ENCODE data around the gene SPTBN2. TPM values are rescaled to one million over a fixed set of nuclear protein-coding genes. Genes with fewer than 3 reads are reported as not detected.

Gene SPTBN2
- total RNA-seq: 100 to 1,000 TPM; 435 to 663 (median 597) TPM

DNA sequence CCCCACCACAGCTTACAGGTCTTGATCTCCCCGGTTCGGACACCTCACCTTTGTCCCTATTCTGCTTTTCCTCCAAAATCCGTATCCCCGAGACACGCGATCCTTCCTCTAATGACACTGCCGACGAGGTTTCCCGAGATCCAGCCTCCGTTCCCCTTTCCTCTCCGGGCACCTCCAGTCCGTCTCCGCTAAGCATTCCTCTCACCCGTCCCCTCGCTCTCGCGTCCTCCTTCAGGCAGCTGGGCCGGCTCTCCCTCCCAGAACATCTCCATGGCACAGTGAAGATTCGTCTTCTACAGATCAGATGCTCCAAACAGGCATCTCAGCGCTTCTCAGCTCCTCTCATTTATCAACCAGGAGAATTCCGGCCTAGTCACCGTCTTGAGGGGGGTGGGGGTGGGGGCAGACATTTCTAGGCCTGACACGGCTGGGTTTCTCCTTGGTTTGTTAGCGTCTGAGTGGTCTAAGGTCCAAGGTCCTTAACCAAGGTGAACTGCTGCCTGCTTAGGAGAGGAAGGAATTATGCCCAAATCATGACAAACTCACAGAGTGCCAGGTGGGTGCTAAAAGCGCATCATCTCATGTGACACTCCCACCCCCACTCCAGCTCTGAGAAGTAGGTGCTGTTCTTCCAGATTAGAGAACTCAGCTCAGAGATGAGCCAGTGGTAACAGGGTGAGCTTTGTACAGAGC, at the start of gene SPTBN2:
Gene SPTBN2, minus strand, starts transcription at position 524 of the 693 bp plus-strand sequence. CDS start 7,976 bp downstream, outside the sequence.
- TF ChIP-seq POLR2A (IDR thresholded peaks at IDR 0.05): no peak
- no peak for TF ChIP-seq CTCF (IDR thresholded peaks at IDR 0.05)
- peak within 1 kb of the TSS; percentile 28 for H3K4me3 ChIP-seq (ENCODE audit: low read depth, poor library complexity, severe bottlenecking)
- peak in 1 of 2 donors; percentile 85 for DNase-seq (ENCODE audit: low spot score in 2 of 2)
- 14 to 15% methylated on average over 25 of the region's 25 CpGs for WGBS, 2 donors
- intact Hi-C loops (cut with DNase I; ENCODE audit: low total_unique reads): no loop called here

DNA sequence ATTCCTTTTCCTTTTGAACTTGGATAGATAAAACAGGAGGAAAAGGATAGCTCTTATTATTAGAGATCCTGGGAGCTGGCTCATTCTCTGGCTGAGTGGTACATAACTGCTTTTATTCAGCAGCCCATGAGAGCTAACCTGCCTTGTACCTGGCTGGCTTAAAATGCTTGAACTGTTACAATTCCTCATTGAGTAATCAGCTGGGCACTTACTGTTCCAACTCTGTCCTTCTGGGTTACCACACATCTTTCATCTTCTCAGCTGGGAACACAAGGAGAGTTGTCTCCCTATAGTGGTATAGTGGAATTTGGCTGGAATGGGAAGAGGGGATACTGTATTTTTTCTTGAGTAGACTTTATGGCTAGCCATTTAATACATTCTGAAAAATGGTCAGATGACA, 39.8 kb upstream of the SPTBN2 start:
- no peak overlapping the region for H3K4me3 ChIP-seq (ENCODE audit: low read depth, poor library complexity, severe bottlenecking)
- DNase-seq (ENCODE audit: low spot score in 2 of 2): no peak

DNA sequence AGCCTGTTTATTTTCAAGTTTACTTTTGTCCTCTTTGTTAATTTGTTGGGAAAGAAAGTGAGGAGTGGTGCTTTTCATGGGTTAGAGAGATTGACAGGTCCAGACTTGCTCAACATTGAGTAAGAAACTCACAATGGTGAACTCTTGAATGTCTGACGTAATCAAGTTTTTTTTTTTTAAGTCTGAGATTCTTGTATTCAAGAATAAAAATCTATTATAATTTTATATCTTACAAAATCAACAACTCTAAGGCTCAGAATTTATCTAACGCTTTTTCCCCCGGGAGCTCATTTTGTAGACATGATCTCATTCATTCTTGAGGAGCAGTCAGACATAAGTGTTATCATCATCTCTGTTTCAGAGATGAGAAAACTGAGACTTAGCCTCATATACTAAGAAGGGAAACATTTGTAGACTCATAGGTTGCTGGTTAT, 39.1 kb upstream of the SPTBN2 start:
- intact Hi-C loops (cut with DNase I; ENCODE audit: low total_unique reads): no loop called here
- WGBS, 2 donors: 35 to 37% methylated on average over 3 of the region's 3 CpGs
- H3K4me3 ChIP-seq (ENCODE audit: low read depth, poor library complexity, severe bottlenecking): no peak overlapping the region
- TF ChIP-seq POLR2A (IDR thresholded peaks at IDR 0.05): no peak
- no peak for DNase-seq (ENCODE audit: low spot score in 2 of 2)

More for the DNA sequence above, 39.8 kb upstream of the SPTBN2 start:
- intact Hi-C loops (cut with DNase I; ENCODE audit: low total_unique reads): no loop called here
- TF ChIP-seq CTCF (IDR thresholded peaks at IDR 0.05) (no peak), POLR2A (IDR thresholded peaks at IDR 0.05) (no peak)

GRCh38 chr11:66767666-66768065, 38.6 kb upstream of the SPTBN2 start:
- H3K4me3 ChIP-seq (ENCODE audit: low read depth, poor library complexity, severe bottlenecking): no peak overlapping the region
- no peak for DNase-seq (ENCODE audit: low spot score in 2 of 2)
- 56 to 62% methylated on average over 1 of the region's 1 CpG for WGBS, 2 donors

GRCh38 chr11:66766681-66767080, 37.7 kb upstream of the SPTBN2 start:
- 90 to 92% methylated on average over 2 of the region's 2 CpGs for WGBS, 2 donors
- H3K4me3 ChIP-seq (ENCODE audit: low read depth, poor library complexity, severe bottlenecking): no peak overlapping the region
- no peak for DNase-seq (ENCODE audit: low spot score in 2 of 2)
- intact Hi-C loops (cut with DNase I; ENCODE audit: low total_unique reads): no loop called here
- no peak for TF ChIP-seq POLR2A (IDR thresholded peaks at IDR 0.05)
- TF ChIP-seq CTCF (IDR thresholded peaks at IDR 0.05): no peak

More at GRCh38 chr11:66767666-66768065, 38.6 kb upstream of the SPTBN2 start:
- intact Hi-C loops (cut with DNase I; ENCODE audit: low total_unique reads): no loop called here
- TF ChIP-seq POLR2A (IDR thresholded peaks at IDR 0.05): no peak
- no peak for TF ChIP-seq CTCF (IDR thresholded peaks at IDR 0.05)

DNA sequence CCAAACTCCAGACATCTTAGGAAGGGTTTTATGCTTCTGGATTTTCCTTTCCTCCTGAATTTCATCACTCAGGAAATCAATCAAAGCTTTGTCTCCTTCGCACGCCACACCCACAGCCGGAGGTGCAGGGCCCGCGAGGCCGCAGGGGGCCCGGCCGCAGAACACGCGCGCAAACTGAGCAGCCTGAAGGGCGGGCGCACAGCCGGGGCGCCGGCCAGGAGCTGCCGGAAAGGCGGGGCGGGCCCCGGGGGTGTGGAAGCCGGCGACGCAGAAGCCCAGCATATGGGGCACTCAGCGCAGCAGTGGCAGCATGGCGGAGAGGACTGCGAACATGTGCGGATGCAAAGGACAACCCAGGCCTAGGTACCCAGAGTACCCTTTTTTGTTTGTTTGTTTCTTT, 33.1 kb upstream of the SPTBN2 start:
- DNase-seq (ENCODE audit: low spot score in 2 of 2): no peak
- WGBS, 2 donors: 93 to 95% methylated on average over 26 to 27 of the region's 27 CpGs
- TF ChIP-seq POLR2A (IDR thresholded peaks at IDR 0.05): no peak
- no peak for TF ChIP-seq CTCF (IDR thresholded peaks at IDR 0.05)
- intact Hi-C loops (cut with DNase I; ENCODE audit: low total_unique reads): no loop called here
- no peak overlapping the region for H3K4me3 ChIP-seq (ENCODE audit: low read depth, poor library complexity, severe bottlenecking)
